ENCODE results near the gene DEFB113. TPM values are rescaled to one million over a fixed set of nuclear protein-coding genes. Genes with fewer than 3 reads are reported as not detected.

The DEFB113 gene
- total and polyA plus RNA-seq, 2 of the 4 experiments (the other 2 are of a cell fraction): not detected

DNA sequence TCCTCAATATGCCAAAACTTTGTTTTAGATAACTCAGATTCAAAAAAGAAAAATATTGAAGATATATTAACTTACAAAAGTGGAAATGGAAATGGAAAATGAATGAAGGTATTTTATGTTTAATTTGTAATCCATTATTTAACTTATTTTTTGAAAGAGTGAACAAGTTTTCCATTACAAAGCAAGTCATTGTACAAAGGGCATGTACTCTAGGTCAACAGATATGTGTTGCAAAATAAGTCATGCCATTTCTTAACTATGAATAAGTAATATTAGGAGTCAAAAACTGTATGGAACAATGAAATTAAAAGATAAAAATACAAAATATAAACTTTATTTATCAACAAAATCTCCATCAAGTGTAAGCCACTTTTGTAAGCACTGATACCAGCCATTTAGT lies 25.9 kb upstream of the DEFB113 start:
- no peak for TF ChIP-seq MAZ (IDR thresholded peaks at IDR 0.05; ENCODE audit: borderline replicate concordance, low read depth, low read length)
- Histone ChIP-seq H2AFZ (replicated peaks; ENCODE audit: low read length, poor library complexity) (no peak overlapping the region), H3K9ac (ENCODE audit: low read depth, low read length) (no peak overlapping the region), H2AK5ac (ENCODE audit: low read depth, low read length) (no peak overlapping the region), H3K4me2 (ENCODE audit: low read depth, low read length) (no peak overlapping the region), H3K27me3 (ENCODE audit: control insufficient read depth, insufficient read depth, low read length) (no peaks in the 10 kb centered on the region), H4K5ac (ENCODE audit: low read depth, low read length) (no peak overlapping the region), H3K4me1 (ENCODE audit: control insufficient read depth, insufficient read depth, low read length) (no peaks in the 10 kb centered on the region), H3K9me1 (ENCODE audit: insufficient read depth, low read length) (no peaks in the 10 kb centered on the region), H3K27ac (ENCODE audit: insufficient read depth, low read length) (no peak overlapping the region), H3K23ac (ENCODE audit: low read depth, low read length) (no peak overlapping the region), H3K79me1 (ENCODE audit: low read depth in 1 of 2, low read length in 2 of 2) (no peaks in the 10 kb centered on the region), H2BK15ac (ENCODE audit: low read depth, low read length) (no peak overlapping the region), H3K4ac (ENCODE audit: low read depth, low read length) (no peak overlapping the region), H3K9me3 (ENCODE audit: control insufficient read depth, insufficient read depth, low read length) (no peaks in the 10 kb centered on the region), H4K20me1 (ENCODE audit: insufficient read depth, low read length) (no peaks in the 10 kb centered on the region), H3K56ac (ENCODE audit: extremely low read depth, insufficient read depth, low read length) (no peak overlapping the region), H2BK120ac (ENCODE audit: low read depth, low read length) (no peak overlapping the region), H3K4me3 (ENCODE audit: insufficient read depth, low read depth, low read length) (no peak overlapping the region), H3K14ac (replicated peaks; ENCODE audit: low read depth, low read length) (no peak overlapping the region), H2AK9ac (replicated peaks; ENCODE audit: low read depth, low read length, poor library complexity) (no peak overlapping the region), H3K36me3 (ENCODE audit: control insufficient read depth, insufficient read depth, low read length) (no peaks in the 10 kb centered on the region), H2BK5ac (ENCODE audit: low read depth, low read length, poor library complexity, severe bottlenecking) (no peak overlapping the region), H2BK20ac (ENCODE audit: low read depth, low read length) (no peak overlapping the region), H4K91ac (ENCODE audit: insufficient read depth, low read depth, low read length) (no peak overlapping the region), H3K18ac (ENCODE audit: low read depth, low read length) (no peak overlapping the region), H4K8ac (ENCODE audit: low read depth in 2 of 2, low read length in 2 of 2) (no peak overlapping the region)
- intact Hi-C loops (cut with micrococcal nuclease) (no loop called here), in situ Hi-C loops (cut with MboI; ENCODE audit: low sequenced_read_pairs) (no loop called here), dilution Hi-C loops (cut with HindIII; ENCODE audit: low sequenced_read_pairs, unreplicated experiment) (no loop called here)
- BruUV-seq (replicated peaks): no TSS peak
- DNase-seq (no peak), ATAC-seq (ENCODE audit: low read depth) (no peak)
- ChIA-PET POLR2A (ENCODE audit: unreplicated experiment) (no interaction called here), CTCF (no interaction called here)
